Measurements from ENCODE around the gene CBY3. TPM values are rescaled to one million over a fixed set of nuclear protein-coding genes. Genes with fewer than 3 reads are reported as not detected.

The CBY3 gene
- total and polyA plus RNA-seq, 2 of the 13 experiments (the other 11 are each of a cell fraction or from before 2014, with no cell fraction given) = not detected

- TF ChIP-seq HMGXB4 (CRISPR knock-in tag; IDR thresholded peaks at IDR 0.05; ENCODE audit: borderline replicate concordance in 1 of 2, low read depth in 1 of 2) (no peak), THYN1 (CRISPR knock-in tag; IDR thresholded peaks at IDR 0.05; ENCODE audit: borderline replicate concordance, low read depth) (no peak), ZNF672 (CRISPR knock-in tag; IDR thresholded peaks at IDR 0.05) (no peak), RXRB (CRISPR knock-in tag; IDR thresholded peaks at IDR 0.05; ENCODE audit: borderline replicate concordance) (0 out of 2 replicates have a peak, but pooled peaks have one; percentile 14), NCOA2 (CRISPR knock-in tag; IDR thresholded peaks at IDR 0.05) (no peak), TEAD3 (CRISPR knock-in tag; optimal IDR thresholded peaks at IDR 0.05; ENCODE audit: borderline replicate concordance) (peak; percentile 44), SP1 (IDR thresholded peaks at IDR 0.05) (no peak), SP1 (CRISPR knock-in tag; IDR thresholded peaks at IDR 0.05) (no peak), KAT8 (CRISPR knock-in tag; IDR thresholded peaks at IDR 0.05) (no peak), ZNF773 (CRISPR knock-in tag; IDR thresholded peaks at IDR 0.05; ENCODE audit: borderline replicate concordance) (no peak), ZNF619 (CRISPR knock-in tag; IDR thresholded peaks at IDR 0.05) (no peak), ZNF281 (CRISPR knock-in tag; IDR thresholded peaks at IDR 0.05; ENCODE audit: borderline replicate concordance) (peak; percentile 33; the same call in 1 of the 2 replicates), CREM (IDR thresholded peaks at IDR 0.05) (no peak), CREM (CRISPR knock-in tag; IDR thresholded peaks at IDR 0.05) (no peak), POLR2A (IDR thresholded peaks at IDR 0.05; ENCODE audit: insufficient read depth in 1 of 2, low read depth in 2 of 2, low read length in 2 of 2) (peak in 1 of 2 experiments; percentile 61; a peak in 1 of 4 replicates), ZSCAN5A (CRISPR knock-in tag; IDR thresholded peaks at IDR 0.05; ENCODE audit: borderline replicate concordance) (no peak), ELF3 (CRISPR knock-in tag; IDR thresholded peaks at IDR 0.05) (no peak), ZNF746 (CRISPR knock-in tag; IDR thresholded peaks at IDR 0.05) (no peak), ZNF777 (CRISPR knock-in tag; IDR thresholded peaks at IDR 0.05) (no peak), TRAFD1 (CRISPR knock-in tag; IDR thresholded peaks at IDR 0.05; ENCODE audit: borderline replicate concordance) (no peak), ZNF530 (CRISPR knock-in tag; IDR thresholded peaks at IDR 0.05; ENCODE audit: low read depth) (no peak), MTF1 (CRISPR knock-in tag; IDR thresholded peaks at IDR 0.05) (no peak), ZSCAN25 (CRISPR knock-in tag; IDR thresholded peaks at IDR 0.05) (no peak), ZNF644 (CRISPR knock-in tag; IDR thresholded peaks at IDR 0.05; ENCODE audit: low read depth) (no peak), ZNF563 (CRISPR knock-in tag; IDR thresholded peaks at IDR 0.05) (no peak), ARNT2 (CRISPR knock-in tag; IDR thresholded peaks at IDR 0.05; ENCODE audit: low read depth) (0 out of 2 replicates have a peak, but pooled peaks have one; percentile 13)
Observed at GRCh38 chr5:179700401-179700918, 19.6 kb upstream of the CBY3 start (continued).

Data from HepG2 (cell line).